SU-DHL-6 (cell line): ENCODE measurements around the gene IMPDH2.
"Not testable (repeated sequence)": the region's sequence is repeated elsewhere in the genome, so short reads cannot be mapped to it uniquely, and the experiment has no call there.

Experiments
- H2AFZ ChIP-seq: fragments of 200-600 bp; sonication (generic); 2 replicates; pipeline ENCODE4 v1.6.1; 2014; ENCODE audit warnings: low read depth, mild to moderate bottlenecking, moderate library complexity, mixed read lengths, antibody characterized with exemption, low read length; ENCODE audit not compliant: severe bottlenecking
- H3F3A ChIP-seq: fragments of 200-600 bp; shearing (Covaris generic); 2 replicates; pipeline ENCODE4 v1.6.0; 2016; ENCODE audit warnings: antibody characterized with exemption, mild to moderate bottlenecking; ENCODE audit not compliant: insufficient read depth
- H3K27ac ChIP-seq: fragments of 200-600 bp; sonication (generic); 2 replicates; pipeline ENCODE4 v1.5.1; 2016; ENCODE audit warnings: low read depth, mild to moderate bottlenecking, low read length, moderate library complexity, mixed read lengths
- H3K27me3 ChIP-seq: fragments of 200-600 bp; sonication (generic), shearing (Covaris generic); 2 replicates; pipeline ENCODE4 v1.6.0; 2014; ENCODE audit warnings: mild to moderate bottlenecking, low read length
- H3K36me3 ChIP-seq: fragments of 200-600 bp; sonication (generic); 2 replicates; pipeline ENCODE4 v1.6.1; 2014; ENCODE audit warnings: mild to moderate bottlenecking, low read length, mixed read lengths
- H3K4me2 ChIP-seq: fragments of 300-600, 200-600 bp; shearing (Covaris generic), sonication (generic); 2 replicates; pipeline ENCODE4 v1.6.0; 2014; ENCODE audit warnings: low read length, low read depth, mild to moderate bottlenecking; ENCODE audit not compliant: poor library complexity, severe bottlenecking
- H3K4me3 ChIP-seq: fragments of 200-600 bp; sonication (generic); 2 replicates; pipeline ENCODE4 v1.5.1; 2014; ENCODE audit warnings: antibody characterized with exemption, low read length, mild to moderate bottlenecking, mixed read lengths; ENCODE audit not compliant: insufficient read depth, poor library complexity, severe bottlenecking
- H3K79me2 ChIP-seq: fragments of 200-600 bp; sonication (generic); 2 replicates; pipeline ENCODE4 v1.6.1; 2014; ENCODE audit warnings: mild to moderate bottlenecking, low read length, moderate library complexity; ENCODE audit not compliant: insufficient read depth
- H3K9ac ChIP-seq: fragments of 200-600 bp; sonication (generic); 2 replicates; pipeline ENCODE4 v1.7.0; 2014; ENCODE audit warnings: mild to moderate bottlenecking, low read length
- H3K9me2 ChIP-seq: fragments of 200-600 bp; sonication (generic); replicated peaks from 2 replicates; pipeline ENCODE4 v1.6.1; 2014; ENCODE audit warnings: low read length; ENCODE audit not compliant: insufficient read depth
- H3K9me3 ChIP-seq: fragments of 200-600 bp; sonication (generic); 2 replicates; pipeline ENCODE4 v1.6.1; 2014; ENCODE audit warnings: low read length, mixed read lengths; ENCODE audit not compliant: insufficient read depth
- H4K20me1 ChIP-seq: fragments of 200-600 bp; sonication (generic); 2 replicates; pipeline ENCODE4 v1.6.1; 2014; ENCODE audit warnings: low read depth, mild to moderate bottlenecking, antibody characterized with exemption, low read length, moderate library complexity, mixed read lengths
- CTCF ChIP-seq: fragments of 200-600 bp; sonication (generic); IDR thresholded peaks from one replicate; pipeline ENCODE4 v1.5.1; 2017; ENCODE audit warnings: antibody characterized with exemption, mild to moderate bottlenecking, low read length, moderate library complexity; ENCODE audit not compliant: insufficient read depth, poor library complexity, severe bottlenecking
- EZH2phosphoT487 ChIP-seq: fragments of 200-600 bp; sonication (generic), shearing (Covaris generic); conservative IDR thresholded peaks from 2 replicates; pipeline ENCODE4 v1.6.1; 2018; ENCODE audit warnings: mild to moderate bottlenecking, antibody characterized with exemption, low read length, moderate library complexity, mixed read lengths

Gene IMPDH2

GRCh38 chr3:49013738-49014660 lies 15.2 kb downstream of the IMPDH2 start:
- Histone ChIP-seq H3K4me2 (no peak overlapping the region), H3K27ac (no peak overlapping the region), H3K27me3 (no peaks in the 10 kb centered on the region), H3K9ac (no peak overlapping the region), H3K9me2 (no peaks in the 10 kb centered on the region), H2AFZ (no peak overlapping the region), H3K79me2 (peaks cover 24% of the 10 kb centered on the region), H3K9me3 (no peaks in the 10 kb centered on the region), H3K4me3 (no peak overlapping the region), H3F3A (peaks cover 13% of the 10 kb centered on the region), H4K20me1 (no peaks in the 10 kb centered on the region; the same call in 1 of the 2 replicates), H3K36me3 (no peaks in the 10 kb centered on the region)
- TF ChIP-seq CTCF: peak; percentile 64
- no peak for TF ChIP-seq EZH2phosphoT487

GRCh38 chr3:49013113-49013737 lies 16.0 kb downstream of the IMPDH2 start:
- no peaks in the 10 kb centered on the region for H3K9me3 ChIP-seq
- H2AFZ ChIP-seq: no peak overlapping the region
- peaks cover 29% of the 10 kb centered on the region for H3K79me2 ChIP-seq
- no peak overlapping the region for H3K9ac ChIP-seq
- no peak overlapping the region for H3K27ac ChIP-seq
- H3F3A ChIP-seq: peaks cover 13% of the 10 kb centered on the region
- TF ChIP-seq EZH2phosphoT487: no peak
- TF ChIP-seq CTCF: no peak
- no peaks in the 10 kb centered on the region for H3K9me2 ChIP-seq
- H3K27me3 ChIP-seq: no peaks in the 10 kb centered on the region
- peaks cover 3% of the 10 kb centered on the region; the same call in 1 of the 2 replicates for H4K20me1 ChIP-seq
- H3K4me3 ChIP-seq: no peak overlapping the region
- no peak overlapping the region for H3K4me2 ChIP-seq
- no peaks in the 10 kb centered on the region for H3K36me3 ChIP-seq

GRCh38 chr3:49012441-49013017 lies 16.7 kb downstream of the IMPDH2 start:
- Histone ChIP-seq H3K27me3 (no peaks in the 10 kb centered on the region), H2AFZ (no peak overlapping the region), H3K4me2 (no peak overlapping the region), H3K4me3 (no peak overlapping the region), H3K79me2 (peaks cover 33% of the 10 kb centered on the region), H3K27ac (no peak overlapping the region), H3K9me2 (no peaks in the 10 kb centered on the region), H3K9ac (no peak overlapping the region), H3K36me3 (no peaks in the 10 kb centered on the region), H4K20me1 (peaks cover 6% of the 10 kb centered on the region; the same call in 1 of the 2 replicates), H3K9me3 (no peaks in the 10 kb centered on the region), H3F3A (peaks cover 14% of the 10 kb centered on the region)
- TF ChIP-seq EZH2phosphoT487: no peak

- peaks cover 6% of the 10 kb centered on the region; the same call in 1 of the 2 replicates for H4K20me1 ChIP-seq
- no peaks in the 10 kb centered on the region for H3K9me3 ChIP-seq
- no peak overlapping the region for H2AFZ ChIP-seq
- H3K79me2 ChIP-seq: peaks cover 33% of the 10 kb centered on the region
- H3K4me2 ChIP-seq: no peak overlapping the region
- H3K9me2 ChIP-seq: no peaks in the 10 kb centered on the region
- no peak overlapping the region for H3K4me3 ChIP-seq
- H3K27me3 ChIP-seq: no peaks in the 10 kb centered on the region
- H3K36me3 ChIP-seq: no peaks in the 10 kb centered on the region
- TF ChIP-seq CTCF (no peak), EZH2phosphoT487 (no peak)
- no peak overlapping the region for H3K27ac ChIP-seq
- peaks cover 7% of the 10 kb centered on the region; the same call in 1 of the 2 replicates for H3F3A ChIP-seq
- H3K9ac ChIP-seq: no peak overlapping the region
These were observed 19.8 kb downstream of the IMPDH2 start for GRCh38 chr3:49009396-49009795.

- Histone ChIP-seq H3K4me2 (peak overlapping the region; percentile 88), H3K9ac (peak overlapping the region; percentile 99; the same call in 1 of the 2 replicates), H3K27ac (peak overlapping the region; percentile 82; the same call in 1 of the 2 replicates), H3K79me2 (peaks cover 33% of the 10 kb centered on the region)
- H3K36me3 ChIP-seq, H3K9me3 ChIP-seq, H3F3A ChIP-seq, H3K27me3 ChIP-seq, H3K4me3 ChIP-seq, H3K9me2 ChIP-seq, H2AFZ ChIP-seq, H4K20me1 ChIP-seq: not testable (repeated sequence)
These were observed 20.6 kb downstream of the IMPDH2 start for GRCh38 chr3:49008627-49009026.
